Stimulated activated naive B cell treated with anti-CD40 and anti-IgM and Interleukin-4, amounts not matched to agents 10 μg/mL and 1 μg/mL and 100 μg/mL, for 72 hours (primary cell): ENCODE results near the gene DEFB119.
"Not testable (repeated sequence)": the region's sequence is repeated elsewhere in the genome, so short reads cannot be mapped to it uniquely, and the experiment has no call there.

Experiments used
- ATAC-seq, 2 donors: fragments of 150-1000 bp; cut with Tn5 transposase; replicated peaks; 2 replicates each; pipeline ENCODE4 v1.10.0; 2021; ENCODE audit warnings: moderate library complexity in 1 of 2
- DNase-seq: peaks from one replicate; pipeline ENCODE4 v3.0.0; 2021
- H3K27ac Mint-ChIP-seq: one replicate; pipeline ENCODE4 v1.8.0; 2022; ENCODE audit warnings: mild to moderate bottlenecking, mixed read lengths
- H3K27me3 Mint-ChIP-seq, 2 donors: one replicate each; pipeline ENCODE4 v1.8.0; 2022; ENCODE audit warnings: mixed read lengths in 2 of 2
- H3K36me3 Mint-ChIP-seq, 2 donors: one replicate each; pipeline ENCODE4 v1.8.0; 2022; ENCODE audit warnings: mixed read lengths in 2 of 2, mild to moderate bottlenecking in 1 of 2
- H3K4me1 Mint-ChIP-seq, 2 donors: one replicate each; pipeline ENCODE4 v1.8.0; 2022; ENCODE audit warnings: mixed read lengths in 2 of 2, mild to moderate bottlenecking in 1 of 2
- H3K4me3 Mint-ChIP-seq, 2 donors: one replicate each; pipeline ENCODE4 v1.8.0; 2022; ENCODE audit warnings: mild to moderate bottlenecking in 2 of 2, mixed read lengths in 2 of 2, moderate library complexity in 1 of 2
- H3K9me3 Mint-ChIP-seq, 2 donors: one replicate each; pipeline ENCODE4 v1.8.0; 2022; ENCODE audit warnings: mixed read lengths in 2 of 2, mild to moderate bottlenecking in 1 of 2

DEFB119 gene

GRCh38 chr20:31364272-31364671 lies 26.1 kb downstream of the DEFB119 start:
- not testable (repeated sequence) for H3K27me3 Mint-ChIP-seq, H3K4me3 Mint-ChIP-seq, ATAC-seq, H3K4me1 Mint-ChIP-seq, H3K36me3 Mint-ChIP-seq, DNase-seq, H3K27ac Mint-ChIP-seq
- peaks cover 9 to 17% of the 10 kb centered on the region in 2 donors for H3K9me3 Mint-ChIP-seq

GRCh38 chr20:31363295-31363694 lies 27.1 kb downstream of the DEFB119 start:
- Mint-ChIP-seq H3K9me3 (peaks cover 9 to 15% of the 10 kb centered on the region in 2 donors), H3K4me3 (no peak overlapping the region), H3K27ac (no peak overlapping the region), H3K4me1 (no peaks in the 10 kb centered on the region), H3K36me3 (no peaks in the 10 kb centered on the region), H3K27me3 (no peaks in the 10 kb centered on the region)
- no peak for DNase-seq
- no peak for ATAC-seq

GRCh38 chr20:31355981-31356380 lies 34.4 kb downstream of the DEFB119 start:
- Mint-ChIP-seq H3K27ac (no peak overlapping the region), H3K4me3 (no peak overlapping the region), H3K27me3 (peaks cover 0 to 6% of the 10 kb centered on the region in 2 donors), H3K4me1 (no peaks in the 10 kb centered on the region), H3K9me3 (peaks cover 0 to 1% of the 10 kb centered on the region in 2 donors), H3K36me3 (no peaks in the 10 kb centered on the region)
- ATAC-seq (no peak), DNase-seq (no peak)

- peaks cover 0 to 1% of the 10 kb centered on the region in 2 donors for H3K9me3 Mint-ChIP-seq
Measured at GRCh38 chr20:31341470-31341869, 48.9 kb downstream of the DEFB119 start.

GRCh38 chr20:31330893-31331292 lies 59.5 kb downstream of the DEFB119 start:
- Mint-ChIP-seq H3K27ac (no peak overlapping the region), H3K4me3 (no peak overlapping the region), H3K4me1 (no peaks in the 10 kb centered on the region), H3K27me3 (no peaks in the 10 kb centered on the region), H3K36me3 (no peaks in the 10 kb centered on the region), H3K9me3 (peaks cover 4 to 14% of the 10 kb centered on the region in 2 donors)
- DNase-seq, result no peak
- ATAC-seq, result no peak

More at GRCh38 chr20:31341470-31341869, 48.9 kb downstream of the DEFB119 start:
- H3K4me3 Mint-ChIP-seq, result no peak overlapping the region
- no peak overlapping the region for H3K27ac Mint-ChIP-seq
- no peaks in the 10 kb centered on the region for H3K4me1 Mint-ChIP-seq
- peaks cover 0 to 3% of the 10 kb centered on the region in 2 donors for H3K27me3 Mint-ChIP-seq
- H3K36me3 Mint-ChIP-seq, result no peaks in the 10 kb centered on the region
- no peak for DNase-seq
- ATAC-seq, result no peak
